HG03280 (cell line): ENCODE data around the gene RNU5B-1.
"Not testable (repeated sequence)": the region's sequence is repeated elsewhere in the genome, so short reads cannot be mapped to it uniquely, and the experiment has no call there.

Source experiments
- ATAC-seq: cut with Tn5 transposase; IDR thresholded peaks from one replicate; pipeline ENCODE4 v1.9.1; 2021; ENCODE audit warnings: mild to moderate bottlenecking, moderate library complexity; ENCODE audit not compliant: unreplicated experiment

The RNU5B-1 gene

GRCh38 chr15:65304381-65305149 lies at the start of gene RNU5B-1:
Gene RNU5B-1, plus strand, starts transcription at chr15:65304677.
- peak; percentile 69 for ATAC-seq

- no peak for ATAC-seq
Observed at GRCh38 chr15:65254758-65255157, 49.7 kb upstream of the RNU5B-1 start.

GRCh38 chr15:65255486-65256140 lies 48.9 kb upstream of the RNU5B-1 start:
- no peak for ATAC-seq

- no peak for ATAC-seq
Observed at GRCh38 chr15:65258375-65259262, 45.9 kb upstream of the RNU5B-1 start.

GRCh38 chr15:65259367-65259797 lies 45.1 kb upstream of the RNU5B-1 start:
- no peak for ATAC-seq

GRCh38 chr15:65260968-65261367 lies 43.5 kb upstream of the RNU5B-1 start:
- no peak for ATAC-seq

- no peak for ATAC-seq
Observed at GRCh38 chr15:65263313-65263712, 41.2 kb upstream of the RNU5B-1 start.

GRCh38 chr15:65264863-65265430 lies 39.5 kb upstream of the RNU5B-1 start:
- no peak for ATAC-seq

GRCh38 chr15:65266469-65266868 lies 38.0 kb upstream of the RNU5B-1 start:
- ATAC-seq, result no peak

- no peak for ATAC-seq
Observed at GRCh38 chr15:65268411-65268810, 36.1 kb upstream of the RNU5B-1 start.

- ATAC-seq, result not testable (repeated sequence)
Observed at GRCh38 chr15:65270811-65271545, 33.5 kb upstream of the RNU5B-1 start.

GRCh38 chr15:65275104-65275727 lies 29.3 kb upstream of the RNU5B-1 start:
- ATAC-seq, result no peak

- no peak for ATAC-seq
Observed at GRCh38 chr15:65275728-65276126, 28.8 kb upstream of the RNU5B-1 start.

GRCh38 chr15:65277015-65277414 lies 27.5 kb upstream of the RNU5B-1 start:
- no peak for ATAC-seq

GRCh38 chr15:65278480-65278879 lies 26.0 kb upstream of the RNU5B-1 start:
- ATAC-seq, result no peak

GRCh38 chr15:65285291-65286068 lies 19.0 kb upstream of the RNU5B-1 start:
- ATAC-seq, result no peak

- ATAC-seq, result peak; percentile 32
Observed at GRCh38 chr15:65286069-65286703, 18.3 kb upstream of the RNU5B-1 start.

- ATAC-seq, result peak; percentile 93
Observed at GRCh38 chr15:65286704-65287519, 17.6 kb upstream of the RNU5B-1 start, which contains the start of gene PARP16. Gene PARP16, minus strand, starts transcription at chr15:65286883. Its CDS starts 457 bp downstream, at chr15:65286426.
